ENCODE measurements around the gene WDTC1.

WDTC1 gene

GRCh38 chr1:27301582-27302199 is 67.3 kb downstream of the WDTC1 start:
- no peak for DNase-seq (ENCODE audit: low read depth)

- DNase-seq (ENCODE audit: low read depth) = no peak
These were observed 68.2 kb downstream of the WDTC1 start for GRCh38 chr1:27302612-27303011.

DNA sequence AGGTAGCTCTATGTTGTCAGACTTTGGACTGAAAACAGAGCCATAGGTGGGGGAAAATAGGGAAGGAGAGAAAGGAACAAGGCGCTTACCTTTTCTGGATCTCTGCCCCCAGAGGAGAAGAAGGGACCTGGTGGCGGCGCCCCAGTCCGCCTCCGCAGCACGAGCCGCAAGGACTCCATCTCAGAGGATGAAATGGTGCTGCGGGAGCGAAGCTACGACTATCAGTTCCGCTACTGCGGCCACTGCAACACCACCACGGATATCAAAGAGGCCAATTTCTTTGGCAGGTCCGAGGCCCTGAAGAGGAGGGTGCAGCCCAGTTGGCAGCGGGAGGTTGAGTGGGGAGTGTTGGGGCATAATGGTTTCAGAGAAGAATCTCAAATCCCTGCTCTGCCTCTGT is 69.1 kb downstream of the WDTC1 start:
- DNase-seq (ENCODE audit: low read depth) = no peak

DNA sequence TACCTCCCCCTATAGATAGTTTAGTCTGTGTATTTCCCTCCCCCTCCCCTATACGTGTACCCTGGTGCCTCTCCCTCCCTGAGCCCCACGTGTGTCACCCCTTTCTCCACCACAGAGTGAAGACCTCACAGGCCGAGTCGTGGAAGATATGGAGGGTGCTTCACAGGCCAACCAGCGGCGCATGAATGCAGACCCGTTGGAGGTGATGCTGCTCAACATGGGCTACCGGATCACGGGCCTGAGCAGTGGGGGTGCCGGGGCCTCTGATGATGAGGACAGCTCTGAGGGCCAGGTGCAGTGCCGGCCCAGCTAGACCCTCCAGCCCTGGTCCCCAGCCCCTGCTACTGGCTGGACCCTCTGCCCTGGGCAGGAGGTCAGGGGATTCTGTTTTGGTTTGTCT is 71.6 kb downstream of the WDTC1 start:
- no peak for DNase-seq (ENCODE audit: low read depth)

DNA sequence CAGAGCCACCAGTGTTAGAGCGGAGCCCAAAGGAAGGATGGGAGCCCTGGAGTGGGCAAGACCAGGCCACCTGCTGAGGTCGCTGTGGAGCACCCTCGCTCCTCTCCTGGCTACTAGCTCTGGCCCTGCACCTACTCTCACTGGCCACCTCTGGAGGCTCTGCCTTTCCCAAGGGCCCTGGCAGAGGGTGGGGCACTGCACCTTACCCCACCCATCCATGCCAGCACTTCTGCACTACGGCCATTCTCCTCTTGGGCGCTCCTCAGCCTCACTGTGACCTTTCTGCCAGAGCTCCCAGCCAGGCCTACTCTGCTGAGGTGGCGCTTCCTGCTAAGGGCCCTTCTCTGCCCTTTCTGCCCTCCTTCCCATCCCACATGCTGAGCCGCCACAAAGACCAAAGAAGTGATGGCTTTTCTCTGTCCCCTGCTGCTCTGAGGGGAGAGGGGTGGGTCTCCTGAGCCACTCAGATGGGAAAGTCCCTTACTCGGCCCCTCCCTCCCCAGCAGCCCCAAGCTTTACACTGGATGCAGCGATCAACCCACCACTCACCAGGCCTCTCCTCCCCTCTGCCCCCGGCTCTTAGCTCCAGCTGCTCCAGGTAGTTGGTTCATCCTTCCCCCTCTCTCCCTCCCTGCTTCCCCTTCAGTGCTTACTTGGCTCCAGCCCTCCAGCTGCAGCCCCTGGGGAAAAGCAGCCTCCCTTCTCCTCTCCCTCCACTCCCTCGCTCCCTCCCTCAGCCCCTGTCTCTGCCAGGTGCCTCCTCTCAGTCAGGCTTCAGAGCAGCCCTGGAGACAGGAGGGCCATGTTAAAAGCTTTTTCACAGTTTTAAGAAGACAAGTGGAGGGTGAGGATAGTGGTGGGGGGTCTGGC is 72.7 kb downstream of the WDTC1 start:
- no peak for DNase-seq (ENCODE audit: low read depth)

- no peak for DNase-seq (ENCODE audit: low read depth)
These were observed 73.6 kb downstream of the WDTC1 start for GRCh38 chr1:27307874-27308598.

DNA sequence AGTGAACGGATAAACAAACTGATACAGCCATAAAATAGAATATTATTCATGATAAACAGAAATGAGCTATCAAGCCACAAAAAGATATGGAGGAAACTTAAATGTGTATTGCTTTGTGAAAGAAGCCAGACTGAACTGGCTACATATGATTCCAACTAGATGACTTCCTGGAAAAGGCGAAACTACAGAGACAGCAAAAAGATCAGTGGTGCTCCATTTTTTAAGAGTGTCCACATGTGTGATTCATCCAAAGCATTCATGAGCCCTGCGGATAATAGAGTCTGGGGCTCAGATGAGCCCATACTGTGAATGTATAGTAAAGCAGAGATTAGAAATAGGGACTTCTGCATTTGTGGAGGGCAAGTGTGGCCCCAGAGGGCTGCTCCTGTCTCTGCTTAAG is 79.7 kb downstream of the WDTC1 start:
- DNase-seq (ENCODE audit: low read depth) = no peak

GRCh38 chr1:27314737-27315136 is 80.3 kb downstream of the WDTC1 start:
- DNase-seq (ENCODE audit: low read depth) = no peak

DNA sequence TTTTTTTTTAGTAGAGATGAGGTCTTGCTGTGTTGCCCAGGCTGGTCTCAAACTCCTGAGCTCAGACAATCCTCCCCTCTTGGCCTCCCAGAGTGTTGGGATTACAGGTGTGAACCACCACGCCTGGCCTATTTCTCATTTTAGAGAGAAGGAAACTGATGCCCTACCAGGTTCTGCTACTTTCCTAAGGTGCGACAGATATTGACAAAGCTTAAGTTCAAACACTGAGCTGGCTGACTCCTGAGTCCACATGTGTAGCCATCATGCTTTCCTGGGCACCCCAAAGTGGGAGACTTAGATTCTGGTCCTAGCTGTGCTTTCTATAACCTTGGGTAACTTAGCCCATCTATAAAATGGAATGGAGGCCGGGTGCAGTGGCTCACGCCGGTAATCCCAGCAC is 82.4 kb downstream of the WDTC1 start:
- no peak for DNase-seq (ENCODE audit: low read depth)

DNA sequence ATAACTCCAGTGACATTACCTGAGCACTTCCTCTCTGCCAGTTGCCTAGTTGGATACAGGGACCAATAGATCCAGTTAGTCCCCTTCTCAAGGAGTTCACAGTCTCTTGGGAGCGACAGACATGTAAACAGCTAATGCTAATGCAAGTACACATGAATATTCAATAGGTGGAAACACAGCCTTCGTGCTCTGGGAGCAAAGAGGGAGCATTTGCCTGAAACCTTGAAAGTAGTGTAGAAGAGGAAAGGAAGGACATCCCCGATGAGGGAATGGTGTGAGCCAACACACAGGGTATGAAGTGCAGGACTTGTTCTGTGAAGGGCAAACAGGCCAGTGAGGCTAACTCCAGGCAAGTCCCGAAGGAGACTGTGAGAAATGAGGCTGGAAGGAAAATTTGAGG is 83.7 kb downstream of the WDTC1 start:
- DNase-seq (ENCODE audit: low read depth) = no peak

GRCh38 chr1:27318596-27318995 is 84.2 kb downstream of the WDTC1 start:
- DNase-seq (ENCODE audit: low read depth) = no peak

GRCh38 chr1:27321813-27322568 is 87.6 kb downstream of the WDTC1 start, which contains the start of gene TMEM222:
TMEM222 (plus strand) TSS chr1:27322163; CDS start chr1:27322198, 35 bp downstream.
- peak; percentile 96 for DNase-seq (ENCODE audit: low read depth)

DNA sequence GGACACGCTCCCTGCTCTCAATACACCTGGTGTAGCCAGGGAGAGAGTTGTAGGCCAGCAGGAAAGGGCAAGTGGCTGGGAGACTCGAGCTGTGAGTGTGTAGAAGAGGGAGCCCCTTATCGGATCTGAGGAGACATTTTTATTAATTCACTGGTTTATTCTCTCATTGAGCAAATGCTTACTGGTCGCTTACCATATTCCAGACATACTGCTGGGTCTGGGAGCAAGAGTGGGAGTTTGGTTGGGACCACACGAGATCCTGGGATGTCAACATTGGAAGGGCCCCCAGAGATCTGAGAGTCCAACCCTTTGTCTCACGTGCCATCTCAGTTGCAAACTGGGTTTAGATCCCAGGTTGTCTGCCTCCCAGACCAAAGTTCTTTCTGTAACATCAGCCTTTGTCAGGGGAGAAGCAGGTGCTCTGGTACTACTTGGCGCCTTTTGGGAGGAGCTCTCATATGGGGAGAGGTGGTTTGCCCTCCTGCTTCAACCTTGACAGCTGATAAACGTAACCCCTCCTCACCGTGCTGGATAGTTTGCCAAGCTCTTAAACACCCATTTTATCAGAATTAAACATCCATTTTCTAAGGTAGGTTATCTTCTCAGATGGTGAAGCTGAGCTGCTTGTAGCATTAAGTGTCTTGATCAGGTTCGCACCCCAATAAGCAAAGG is 88.3 kb downstream of the WDTC1 start:
- DNase-seq (ENCODE audit: low read depth) = no peak

GRCh38 chr1:27325286-27325685 is 90.9 kb downstream of the WDTC1 start:
- DNase-seq (ENCODE audit: low read depth) = no peak

DNA sequence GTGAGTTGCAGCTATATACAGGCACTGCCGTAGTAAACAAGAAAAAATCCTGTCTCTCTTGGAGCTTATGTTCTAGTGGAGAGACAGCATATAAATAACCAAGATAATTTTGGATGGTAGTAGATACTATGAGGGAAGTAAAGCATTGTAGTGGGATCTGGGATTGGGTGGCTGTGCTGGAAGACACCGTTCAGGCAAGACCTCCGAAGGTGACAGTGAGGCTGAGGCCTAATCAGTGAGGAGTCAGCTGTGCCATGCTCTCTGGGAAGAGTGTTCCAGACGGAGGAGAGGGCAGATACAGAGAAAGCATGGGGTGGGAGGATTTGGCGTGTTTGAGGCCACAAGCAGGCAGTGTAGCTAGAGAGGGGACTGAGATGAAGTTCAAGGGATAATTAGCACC is 93.5 kb downstream of the WDTC1 start:
- DNase-seq (ENCODE audit: low read depth) = no peak

- DNase-seq (ENCODE audit: low read depth) = no peak
These were observed 96.4 kb downstream of the WDTC1 start for GRCh38 chr1:27330786-27331185.

DNA sequence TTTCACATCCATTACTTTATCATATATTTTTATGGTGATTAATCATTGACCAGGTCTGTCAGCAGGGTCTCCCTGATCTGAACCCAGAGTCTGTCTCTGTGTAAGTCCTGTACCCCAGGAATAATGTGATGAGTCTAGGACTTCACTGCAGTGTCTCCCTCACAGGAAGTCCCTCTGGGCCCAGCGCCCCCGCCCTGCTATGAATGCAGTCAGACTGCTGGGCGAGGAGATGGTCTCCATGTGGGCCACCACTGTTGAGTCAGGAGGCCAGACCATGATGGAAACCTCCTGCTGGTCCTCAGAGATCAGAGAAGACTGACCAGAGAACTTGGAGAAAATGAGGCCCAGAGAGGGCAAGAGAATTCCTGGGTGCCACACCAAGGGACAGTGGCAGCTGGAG is 97.0 kb downstream of the WDTC1 start:
- DNase-seq (ENCODE audit: low read depth) = no peak

GRCh38 chr1:27331922-27332321 is 97.5 kb downstream of the WDTC1 start:
- no peak for DNase-seq (ENCODE audit: low read depth)

- DNase-seq (ENCODE audit: low read depth) = no peak
These were observed 98.3 kb downstream of the WDTC1 start for GRCh38 chr1:27332536-27333281.

GRCh38 chr1:27333717-27334279 is 99.4 kb downstream of the WDTC1 start:
- DNase-seq (ENCODE audit: low read depth) = no peak

Measured in activated gamma-delta T cell treated with anti-CD3 and anti-CD28 coated beads, Interleukin-2, amount 50 U/mL, for 16 hours (primary cell).